Stimulated activated CD8-positive, alpha-beta memory T cell treated with anti-CD3 and anti-CD28 coated beads, Interleukin-4, amount 100 ng/mL, for 24 hours (primary cell): ENCODE data around the gene RNU6-9.
"Not testable (repeated sequence)": the region's sequence is repeated elsewhere in the genome, so short reads cannot be mapped to it uniquely, and the experiment has no call there.

ENCODE experiments used
- DNase-seq: peaks from one replicate; pipeline ENCODE4 v3.0.0-alpha.2; 2020; ENCODE audit warnings: low read depth

RNU6-9 gene

DNA sequence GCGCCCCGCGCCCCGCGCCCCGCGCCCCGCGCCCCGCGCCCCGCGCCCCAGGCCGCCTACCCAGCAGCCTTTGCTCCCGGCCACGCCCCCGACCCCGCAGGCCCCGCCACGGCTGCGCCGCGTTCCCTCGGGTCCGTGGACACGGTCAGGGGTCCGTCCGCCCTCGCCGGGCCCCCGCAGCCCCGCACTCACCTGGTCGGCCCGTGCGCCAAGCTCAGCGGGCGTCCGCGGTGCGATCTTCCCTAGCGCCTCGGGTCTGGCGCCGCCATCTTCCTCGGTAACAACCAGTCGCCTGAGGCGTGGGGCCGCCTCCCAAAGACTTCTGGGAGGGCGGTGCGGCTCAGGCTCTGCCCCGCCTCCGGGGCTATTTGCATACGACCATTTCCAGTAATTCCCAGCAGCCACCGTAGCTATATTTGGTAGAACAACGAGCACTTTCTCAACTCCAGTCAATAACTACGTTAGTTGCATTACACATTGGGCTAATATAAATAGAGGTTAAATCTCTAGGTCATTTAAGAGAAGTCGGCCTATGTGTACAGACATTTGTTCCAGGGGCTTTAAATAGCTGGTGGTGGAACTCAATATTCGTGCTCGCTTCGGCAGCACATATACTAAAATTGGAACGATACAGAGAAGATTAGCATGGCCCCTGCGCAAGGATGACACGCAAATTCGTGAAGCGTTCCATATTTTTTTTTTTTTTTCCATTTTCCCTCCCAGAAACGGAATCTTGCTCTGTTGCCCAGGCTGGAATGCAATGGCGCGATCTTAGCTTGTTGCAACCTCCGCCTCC lies at the start of gene RNU6-9, which contains the start of gene MED16:
RNU6-9 (plus strand) TSS at position 591 of the 796 bp plus-strand sequence.
MED16 (minus strand) TSS at position 294 of the 796 bp plus-strand sequence. CDS start 2,056 bp downstream, outside the sequence.
- DNase-seq = peak; percentile 78

DNA sequence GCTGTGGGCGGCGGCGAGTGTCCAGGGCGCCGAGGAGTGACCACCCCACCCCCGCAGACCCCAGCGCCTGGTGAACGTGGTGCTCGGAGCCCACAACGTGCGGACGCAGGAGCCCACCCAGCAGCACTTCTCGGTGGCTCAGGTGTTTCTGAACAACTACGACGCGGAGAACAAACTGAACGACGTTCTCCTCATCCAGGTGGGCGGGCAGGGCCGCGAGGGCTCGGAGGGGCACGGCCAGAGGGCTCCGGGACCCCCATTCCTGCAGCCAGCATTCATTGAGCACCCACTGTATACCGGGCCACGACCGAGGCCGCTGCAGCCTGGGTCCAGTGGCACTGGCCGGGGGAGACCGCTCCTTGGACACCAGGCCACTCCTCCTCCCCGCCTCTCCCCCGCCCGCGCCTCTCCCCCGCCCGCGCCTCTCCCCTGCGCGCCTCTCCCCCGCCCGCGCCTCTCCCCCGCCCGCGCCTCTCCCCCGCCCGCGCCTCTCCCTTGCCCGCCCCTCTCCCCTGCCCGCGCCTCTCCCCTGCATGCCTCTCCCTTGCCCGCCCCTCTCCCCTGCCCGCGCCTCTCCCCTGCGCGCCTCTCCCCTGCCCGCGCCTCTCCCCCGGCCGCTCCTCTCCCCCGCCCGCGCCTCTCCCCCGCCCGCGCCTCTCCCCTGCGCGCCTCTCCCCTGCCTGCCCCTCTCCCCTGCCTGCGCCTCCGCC lies 49.3 kb upstream of the RNU6-9 start:
- DNase-seq = no peak

DNA sequence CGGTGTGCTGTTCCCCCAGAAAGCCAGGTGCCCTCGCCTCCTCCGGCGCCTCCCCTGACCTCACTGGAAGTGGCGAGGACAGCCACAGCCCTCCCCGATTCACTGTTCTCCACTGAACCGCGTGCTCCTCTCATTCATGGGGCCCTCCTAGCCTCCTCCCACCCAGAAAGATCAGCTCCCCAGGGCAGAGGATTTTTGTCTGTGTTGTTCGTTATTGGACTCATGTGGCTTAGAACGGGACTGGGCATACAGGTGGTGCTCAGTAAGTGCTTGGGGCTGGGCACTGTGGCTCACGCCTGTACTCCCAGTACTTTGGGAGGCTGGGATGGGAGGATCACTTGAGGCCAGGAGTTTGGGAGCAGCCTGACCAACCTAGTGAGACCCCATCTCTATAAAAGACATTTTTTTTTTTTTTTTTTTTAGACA lies 48.7 kb upstream of the RNU6-9 start:
- no peak for DNase-seq

DNA sequence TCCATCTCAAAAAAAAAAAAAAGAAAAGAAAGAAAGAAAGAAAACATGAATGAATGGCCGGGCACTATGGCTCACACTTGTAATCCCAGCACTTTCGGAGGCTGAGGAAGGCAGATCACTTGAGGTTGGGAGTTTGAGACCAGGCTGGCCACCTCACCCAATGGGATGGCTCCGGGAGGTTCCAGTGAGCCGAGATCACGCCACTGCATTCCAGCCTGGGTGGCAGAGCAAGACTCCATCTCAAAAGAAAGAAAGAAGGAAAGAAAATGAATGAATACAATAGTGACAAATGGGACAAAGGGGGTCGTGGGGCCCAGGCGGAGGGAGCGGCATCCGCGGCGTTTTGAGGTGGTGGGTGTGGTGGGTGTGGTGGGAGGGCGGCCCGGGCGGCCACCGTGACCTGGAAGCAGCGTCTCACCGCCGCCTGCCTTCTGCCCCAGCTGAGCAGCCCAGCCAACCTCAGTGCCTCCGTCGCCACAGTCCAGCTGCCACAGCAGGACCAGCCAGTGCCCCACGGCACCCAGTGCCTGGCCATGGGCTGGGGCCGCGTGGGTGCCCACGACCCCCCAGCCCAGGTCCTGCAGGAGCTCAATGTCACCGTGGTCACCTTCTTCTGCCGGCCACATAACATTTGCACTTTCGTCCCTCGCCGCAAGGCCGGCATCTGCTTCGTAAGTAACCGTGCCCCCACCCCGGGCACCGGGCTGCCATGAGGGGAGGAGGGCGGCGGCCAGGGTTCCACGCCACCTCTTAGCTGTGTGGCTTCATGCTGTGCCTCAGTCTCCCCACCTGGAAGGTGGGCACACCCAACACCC lies 47.4 kb upstream of the RNU6-9 start:
- no peak for DNase-seq

DNA sequence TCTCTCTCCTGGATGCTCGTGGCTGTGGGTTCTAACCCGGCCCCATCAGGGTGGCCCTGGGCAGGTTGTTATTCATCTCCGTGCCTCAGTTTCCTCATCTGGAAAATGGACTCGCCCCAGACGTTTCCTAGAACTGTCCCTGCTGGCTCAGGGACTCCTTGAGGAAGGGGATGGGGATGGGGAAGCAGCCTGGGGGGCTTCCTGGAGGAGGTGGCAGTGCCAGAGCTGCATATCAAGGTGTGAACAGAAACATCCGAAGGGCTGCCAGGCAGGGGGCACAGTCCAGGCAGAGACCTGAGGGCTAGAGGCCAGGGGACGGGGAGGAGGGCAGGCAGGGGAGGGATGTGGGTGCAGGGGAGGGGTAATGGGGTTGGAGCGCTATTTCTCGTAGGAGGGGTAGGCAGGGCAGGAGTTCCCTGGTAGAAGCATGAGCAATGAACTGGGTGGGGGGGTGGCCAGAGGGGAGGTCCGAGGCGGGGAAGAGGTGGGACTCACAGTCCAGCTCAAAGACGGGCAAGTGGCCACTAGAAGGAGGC lies 44.8 kb upstream of the RNU6-9 start:
- DNase-seq = no peak

DNA sequence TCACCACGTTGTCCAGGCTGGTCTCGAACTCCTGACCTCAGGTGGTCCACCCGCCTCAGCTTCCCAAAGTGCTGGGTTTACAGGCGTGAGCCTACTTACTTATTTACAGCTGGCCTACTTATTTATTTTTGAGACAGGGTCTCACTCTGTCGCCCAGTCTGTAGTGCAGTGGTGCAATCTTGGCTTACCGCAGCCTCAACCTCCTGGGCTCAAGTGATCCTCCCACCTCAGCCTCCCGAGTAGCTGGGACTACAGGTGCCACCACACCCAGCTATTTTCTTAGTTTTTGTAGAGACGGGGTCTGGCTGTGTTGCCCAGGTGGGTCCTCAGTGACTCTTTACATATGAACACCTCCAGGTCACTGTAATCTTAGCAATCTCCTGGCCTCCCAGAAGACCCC lies 44.1 kb upstream of the RNU6-9 start:
- not testable (repeated sequence) for DNase-seq

DNA sequence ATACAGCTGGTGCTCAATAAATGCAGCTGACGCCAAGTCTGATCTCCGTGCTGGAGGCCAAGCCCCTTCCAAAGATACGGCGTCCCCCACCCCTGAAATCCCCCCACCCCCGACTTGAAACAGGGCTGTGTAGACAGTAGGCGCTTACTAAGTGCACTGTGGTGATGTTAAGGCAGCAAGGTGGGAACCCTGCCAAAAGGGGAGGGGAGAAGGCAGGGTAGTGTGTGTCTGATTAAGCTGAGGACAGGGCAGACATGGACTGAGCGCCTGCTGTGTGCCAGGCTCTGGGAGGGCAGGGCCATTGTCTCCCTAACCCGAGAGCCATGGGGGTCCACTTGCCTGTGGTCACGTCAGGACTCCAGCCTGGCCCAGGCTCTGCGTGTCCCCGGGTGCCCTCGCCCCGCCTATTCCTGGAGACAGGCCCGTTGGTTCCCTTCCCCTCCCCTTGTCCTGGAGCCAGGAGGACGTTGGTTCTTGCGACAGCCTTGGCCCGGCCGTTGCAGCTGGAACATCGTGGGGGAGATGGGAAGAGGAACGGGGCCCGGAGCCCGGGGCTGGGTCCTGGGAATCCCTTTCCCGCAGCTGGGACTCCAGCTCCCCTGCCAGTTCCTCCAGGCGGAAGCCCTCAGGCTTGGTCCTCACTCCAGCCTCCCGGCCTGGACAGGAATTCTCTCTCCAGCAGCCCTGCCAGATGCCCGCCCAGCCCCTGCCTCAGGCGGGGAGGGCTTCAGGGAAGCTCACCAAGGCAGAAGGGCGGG lies 42.9 kb upstream of the RNU6-9 start:
- no peak for DNase-seq

DNA sequence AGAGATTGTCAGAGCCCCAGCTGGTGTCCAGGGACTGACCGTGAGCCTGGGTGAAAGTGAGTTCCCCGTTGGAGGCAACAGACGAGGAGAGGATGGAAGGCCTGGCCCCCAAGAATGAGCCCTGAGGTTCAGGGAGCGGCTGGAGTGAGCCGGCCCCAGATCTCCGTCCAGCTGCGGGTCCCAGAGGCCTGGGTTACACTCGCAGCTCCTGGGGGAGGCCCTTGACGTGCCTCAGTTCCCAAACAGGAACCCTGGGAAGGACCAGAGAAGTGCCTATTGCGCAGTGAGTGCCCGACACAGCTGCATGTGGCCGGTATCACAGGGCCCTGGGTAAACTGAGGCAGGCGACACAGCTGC lies 42.3 kb upstream of the RNU6-9 start:
- DNase-seq = no peak

DNA sequence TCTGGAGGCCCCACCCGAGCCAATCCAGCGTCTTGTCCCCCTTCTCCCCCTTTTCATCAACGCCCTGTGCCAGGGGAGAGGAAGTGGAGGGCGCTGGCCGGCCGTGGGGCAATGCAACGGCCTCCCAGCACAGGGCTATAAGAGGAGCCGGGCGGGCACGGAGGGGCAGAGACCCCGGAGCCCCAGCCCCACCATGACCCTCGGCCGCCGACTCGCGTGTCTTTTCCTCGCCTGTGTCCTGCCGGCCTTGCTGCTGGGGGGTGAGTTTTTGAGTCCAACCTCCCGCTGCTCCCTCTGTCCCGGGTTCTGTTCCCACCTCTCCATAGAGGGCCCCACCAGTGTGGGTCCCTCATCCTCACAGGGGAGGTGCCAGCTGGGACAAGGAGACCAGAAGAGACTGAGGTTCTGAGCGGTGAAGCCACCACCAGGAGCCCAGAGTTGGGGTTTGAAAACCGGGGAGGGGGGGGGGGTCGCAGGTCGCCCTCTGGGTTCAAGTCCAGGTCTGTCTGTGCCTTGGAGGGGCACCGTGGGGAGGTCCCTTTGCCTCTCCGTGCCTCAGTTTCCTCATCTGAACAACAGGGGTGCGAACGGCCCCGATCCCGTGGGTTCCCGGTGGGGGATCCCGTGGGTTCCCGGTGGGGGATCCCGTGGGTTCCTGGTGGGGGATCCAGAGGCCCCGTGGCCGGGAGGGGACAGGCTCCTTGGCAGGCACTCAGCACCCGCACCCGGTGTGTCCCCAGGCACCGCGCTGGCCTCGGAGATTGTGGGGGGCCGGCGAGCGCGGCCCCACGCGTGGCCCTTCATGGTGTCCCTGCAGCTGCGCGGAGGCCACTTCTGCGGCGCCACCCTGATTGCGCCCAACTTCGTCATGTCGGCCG lies 40.9 kb upstream of the RNU6-9 start, which contains the start of gene ELANE:
ELANE (plus strand) TSS at position 168 of the 878 bp plus-strand sequence; CDS start at position 194, 26 bp downstream.
- DNase-seq = no peak

DNA sequence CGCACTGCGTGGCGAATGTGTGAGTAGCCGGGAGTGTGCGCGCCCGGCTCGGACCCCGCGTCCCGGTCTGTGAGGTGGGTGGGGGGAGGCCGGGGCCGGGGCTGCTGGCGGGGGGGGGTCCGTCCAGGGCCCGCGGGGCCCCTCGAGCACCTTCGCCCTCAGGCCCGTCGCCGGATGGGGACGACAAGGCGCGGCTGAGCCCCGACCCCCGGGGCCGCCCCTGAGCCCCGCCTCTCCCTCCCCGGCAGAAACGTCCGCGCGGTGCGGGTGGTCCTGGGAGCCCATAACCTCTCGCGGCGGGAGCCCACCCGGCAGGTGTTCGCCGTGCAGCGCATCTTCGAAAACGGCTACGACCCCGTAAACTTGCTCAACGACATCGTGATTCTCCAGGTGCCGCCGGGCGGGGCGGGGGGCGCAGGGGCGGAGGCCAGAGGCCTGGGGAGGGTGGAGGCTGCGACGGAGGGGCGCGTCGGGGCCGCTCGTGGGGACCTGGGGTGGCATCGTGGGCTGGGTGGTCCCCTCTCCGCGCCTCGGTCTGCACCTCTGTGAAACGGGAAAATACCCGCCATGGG lies 40.2 kb upstream of the RNU6-9 start:
- DNase-seq = no peak

DNA sequence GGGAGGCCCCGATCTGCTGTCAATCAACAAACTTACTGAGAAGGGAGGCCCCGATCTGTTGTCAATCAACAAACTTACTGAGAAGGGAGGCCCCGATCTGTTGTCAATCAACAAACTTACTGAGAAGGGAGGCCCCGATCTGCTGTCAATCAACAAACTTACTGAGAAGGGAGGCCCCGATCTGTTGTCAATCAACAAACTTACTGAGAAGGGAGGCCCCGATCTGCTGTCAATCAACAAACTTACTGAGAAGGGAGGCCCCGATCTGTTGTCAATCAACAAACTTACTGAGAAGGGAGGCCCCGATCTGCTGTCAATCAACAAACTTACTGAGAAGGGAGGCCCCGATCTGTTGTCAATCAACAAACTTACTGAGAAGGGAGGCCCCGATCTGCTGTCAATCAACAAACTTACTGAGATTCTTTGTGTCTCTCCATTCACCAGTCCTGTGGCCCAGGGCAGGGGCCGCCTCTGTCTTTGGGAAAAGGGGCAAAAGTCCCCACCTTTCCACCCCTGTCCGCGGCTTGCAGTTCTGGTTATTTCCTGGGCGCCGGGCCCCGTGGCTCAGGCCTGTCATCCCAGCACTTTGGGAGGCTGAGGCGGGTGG lies 39.6 kb upstream of the RNU6-9 start:
- not testable (repeated sequence) for DNase-seq

DNA sequence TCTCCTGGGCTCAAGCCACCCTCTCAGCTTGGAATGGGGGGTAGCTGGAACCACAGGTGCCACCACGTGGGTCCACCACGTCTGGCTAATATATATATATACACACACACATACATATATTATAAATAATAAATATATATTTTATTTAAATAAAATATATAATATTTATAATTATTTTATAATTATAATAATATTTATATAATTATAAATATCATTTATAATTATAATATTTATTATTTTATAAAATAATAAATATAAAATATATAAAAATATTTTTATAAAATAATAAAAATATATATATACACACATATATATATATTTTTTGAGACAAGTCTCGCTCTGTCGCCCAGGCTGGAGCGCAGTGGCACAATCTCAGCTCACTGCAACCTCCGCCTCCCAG lies 38.7 kb upstream of the RNU6-9 start:
- no peak for DNase-seq

DNA sequence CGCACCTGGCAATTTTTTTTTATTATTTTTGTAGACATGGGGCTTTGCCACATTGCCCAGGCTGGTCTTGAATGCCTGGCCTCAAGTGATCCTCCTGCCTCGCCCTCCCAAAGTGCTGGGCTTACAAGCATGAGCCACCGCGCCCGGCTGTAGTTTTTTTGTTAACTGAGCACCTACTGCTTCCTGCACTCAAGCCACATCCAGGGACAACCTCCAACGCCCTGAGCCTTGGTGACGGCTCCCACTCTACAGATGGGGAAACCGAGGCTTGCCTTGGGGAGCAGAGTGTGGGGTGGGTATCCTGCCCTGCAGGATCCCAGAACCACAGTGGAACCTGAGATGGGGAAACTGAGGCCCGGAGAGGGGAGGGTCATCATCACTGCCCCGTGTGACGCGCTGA lies 38.1 kb upstream of the RNU6-9 start:
- DNase-seq = no peak

DNA sequence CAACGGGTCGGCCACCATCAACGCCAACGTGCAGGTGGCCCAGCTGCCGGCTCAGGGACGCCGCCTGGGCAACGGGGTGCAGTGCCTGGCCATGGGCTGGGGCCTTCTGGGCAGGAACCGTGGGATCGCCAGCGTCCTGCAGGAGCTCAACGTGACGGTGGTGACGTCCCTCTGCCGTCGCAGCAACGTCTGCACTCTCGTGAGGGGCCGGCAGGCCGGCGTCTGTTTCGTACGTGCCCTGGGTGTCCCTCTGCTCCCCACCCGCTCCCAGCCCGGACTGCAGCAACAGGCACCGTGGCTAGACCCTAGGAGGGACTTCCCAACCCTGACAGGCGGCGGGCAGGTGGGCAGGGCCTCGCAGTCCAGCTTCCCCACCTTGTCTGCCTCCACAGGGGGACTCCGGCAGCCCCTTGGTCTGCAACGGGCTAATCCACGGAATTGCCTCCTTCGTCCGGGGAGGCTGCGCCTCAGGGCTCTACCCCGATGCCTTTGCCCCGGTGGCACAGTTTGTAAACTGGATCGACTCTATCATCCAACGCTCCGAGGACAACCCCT lies 37.6 kb upstream of the RNU6-9 start:
- no peak for DNase-seq

DNA sequence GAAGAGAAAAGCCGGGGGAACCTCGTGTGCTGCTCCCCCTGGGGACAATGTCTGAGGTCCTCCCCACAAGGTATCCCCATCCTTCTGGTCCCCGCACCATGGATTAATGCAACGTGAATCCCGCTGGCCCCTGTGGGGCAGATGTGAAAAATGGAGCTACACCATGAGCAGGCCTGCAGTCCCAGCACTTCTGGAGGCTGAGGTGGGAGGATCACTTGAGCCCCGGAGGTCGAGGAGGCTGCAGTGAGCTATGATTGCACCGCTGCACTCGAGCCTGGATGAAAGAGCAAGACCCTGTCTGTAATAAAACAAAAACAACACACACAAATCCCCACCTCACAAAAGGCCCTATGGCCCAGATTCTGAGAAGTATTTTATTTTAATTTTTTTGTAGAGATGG lies 35.0 kb upstream of the RNU6-9 start:
- no peak for DNase-seq

DNA sequence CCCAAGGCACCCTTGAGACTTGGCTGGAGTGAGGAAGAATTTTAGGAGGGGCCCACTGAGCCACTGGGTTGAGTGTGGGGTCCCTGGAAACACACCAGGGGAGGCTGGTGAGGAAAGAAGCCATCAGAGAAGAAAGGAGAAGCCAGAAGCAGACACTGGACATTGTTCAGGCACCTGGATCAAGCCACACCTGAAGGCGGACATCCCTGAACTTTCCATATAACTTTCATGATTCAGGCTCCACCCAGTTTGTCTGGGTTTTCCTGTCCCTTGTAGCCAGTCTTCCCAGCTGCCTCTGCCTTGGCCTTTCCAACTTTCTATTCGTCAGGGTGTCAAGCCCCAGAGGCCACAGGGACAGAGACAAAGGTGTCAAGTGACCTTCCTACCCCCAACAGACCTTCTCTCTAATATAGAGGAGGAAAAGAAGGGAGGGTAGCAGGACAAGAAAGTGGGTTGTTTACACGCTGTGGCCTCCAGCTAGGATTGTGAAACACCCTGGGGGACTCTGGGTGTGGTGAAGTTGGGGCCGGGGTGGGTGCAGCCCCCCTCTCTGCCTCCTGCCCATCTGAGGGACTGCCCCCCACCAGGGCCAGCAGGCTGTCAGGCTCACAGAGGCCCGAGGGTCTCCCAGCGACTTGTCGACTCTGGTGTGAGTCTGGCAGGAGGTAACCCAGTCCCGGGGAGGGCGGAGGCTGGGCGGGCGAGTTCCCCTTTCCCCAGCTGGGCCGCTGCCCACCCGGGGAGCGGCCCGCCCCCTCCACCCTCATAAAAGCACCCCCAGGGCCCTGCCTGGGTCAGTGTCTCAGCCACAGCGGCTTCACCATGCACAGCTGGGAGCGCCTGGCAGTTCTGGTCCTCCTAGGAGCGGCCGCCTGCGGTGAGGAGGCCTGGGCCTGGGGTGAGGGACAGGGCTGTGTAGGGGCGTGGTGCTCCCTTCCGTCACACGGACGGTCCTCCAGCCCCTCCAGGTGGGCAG lies 34.1 kb upstream of the RNU6-9 start, which contains the start of gene CFD:
CFD (plus strand) TSS at position 797 of the 976 bp plus-strand sequence; CDS start at position 823, 26 bp downstream.
- DNase-seq = no peak

DNA sequence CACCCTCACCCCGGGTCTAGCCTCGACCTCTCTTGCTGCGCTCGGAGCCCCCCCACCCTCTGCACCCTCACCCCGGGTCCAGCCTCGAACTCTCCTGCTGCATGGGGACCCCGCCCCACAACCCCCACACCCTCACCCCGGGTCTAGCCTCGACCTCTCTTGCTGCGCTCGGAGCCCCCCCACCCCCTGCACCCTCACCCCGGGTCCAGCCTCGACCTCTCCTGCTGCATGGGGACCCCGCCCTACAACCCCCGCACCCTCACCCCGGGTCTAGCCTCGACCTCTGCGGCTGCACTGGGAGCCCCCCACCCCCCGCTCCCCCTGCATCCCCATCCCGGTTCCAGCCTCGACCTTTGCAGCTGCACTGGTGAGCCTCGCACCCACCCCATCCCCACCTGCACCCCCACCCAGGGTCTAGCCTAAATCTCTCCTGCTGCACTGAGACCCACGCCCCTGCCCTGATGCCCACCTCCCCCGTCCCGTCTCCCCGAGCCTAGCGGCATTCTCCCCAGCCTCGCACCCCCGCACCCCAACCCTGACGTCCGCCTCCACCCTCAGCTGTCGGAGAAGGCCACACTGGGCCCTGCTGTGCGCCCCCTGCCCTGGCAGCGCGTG lies 32.0 kb upstream of the RNU6-9 start:
- DNase-seq = no peak
